Ovary (tissue), 9 donors: ENCODE results near the gene PAQR4. TPM values are rescaled to one million over a fixed set of nuclear protein-coding genes. Genes with fewer than 3 reads are reported as not detected.

Source experiments
- DNase-seq, 5 donors: peaks; one replicate each; pipeline ENCODE4 v3.0.0-alpha.2; 2019 to 2020
- H3K27ac ChIP-seq, 2 donors: fragments of 200-600 bp; one replicate each; pipeline versions ENCODE4 v1.5.1 to v1.8.0; 2019 to 2022
- H3K27me3 ChIP-seq: fragments of 200-600 bp; one replicate; pipeline ENCODE4 v1.8.0; 2022
- H3K36me3 ChIP-seq: fragments of 200-600 bp; sonication (generic); one replicate; pipeline ENCODE4 v1.5.1; 2019
- H3K4me1 ChIP-seq: one replicate; pipeline ENCODE4 v1.8.1; 2013; ENCODE audit warnings: mild to moderate bottlenecking, moderate library complexity; ENCODE audit not compliant: insufficient read depth
- H3K4me3 ChIP-seq: fragments of 200-600 bp; sonication (generic); one replicate; pipeline ENCODE4 v1.5.1; 2017
- H3K9me3 ChIP-seq, 2 donors: fragments of 200-600 bp in 1 of 2; sonication (generic) in 1 of 2; one replicate each; pipeline versions ENCODE4 v1.5.1 to v1.8.1; 2013 to 2019; ENCODE audit warnings: mild to moderate bottlenecking in 1 of 2, moderate library complexity in 1 of 2
- EP300 ChIP-seq: sonication (generic); formaldehyde crosslinking; IDR thresholded peaks from one replicate; pipeline ENCODE4 v1.6.1; 2017; ENCODE audit warnings: antibody characterized with exemption
- POLR2A ChIP-seq: fragments of 450-650 bp; IDR thresholded peaks from one replicate; pipeline ENCODE4 v1.6.1; 2017; ENCODE audit warnings: antibody characterized with exemption, mild to moderate bottlenecking, moderate library complexity
- WGBS, 3 donors: extraction: QIAGEN DNeasy Blood & Tissue Kit in 1 of 3; methylation state at CpG; one replicate each; pipeline versions ENCODE4 v1.1.5 to v1.1.7; 2013 to 2017; 5-methylcytosine and 5-hydroxymethylcytosine counted together
- intact Hi-C, 4 donors: fragments of 100-400 bp; cut with DNase I; formaldehyde crosslinking; loops; one replicate each; pipeline versions ENCODE4 v1.11.0 to v1.15.1; 2022 to 2023
- polyA plus RNA-seq, 2 donors: library from polyadenylated mRNA; stranded (reverse); fragments of 200-250 nt in 1 of 2; fragments of 350-450 nt in 1 of 2; fragmentation: Illumina TruSeq in 1 of 2; extraction: RNeasy Lipid Tissue Mini Kit (QIAGEN cat#74804) in 1 of 2; gene quantifications; one replicate each; pipeline ENCODE4 v1.2.3, GENCODE V29; 2013 to 2014
- total RNA-seq, 7 donors: library from RNA; depleted of rRNA in 2 of 7; stranded (reverse); fragments of >200 nt in 2 of 7; fragmentation: NEBNext Ultra II Directional in 3 of 7; extraction: Animal tissue kit (Norgen Biotek cat#: 25700) in 3 of 7; gene quantifications; one replicate each; pipeline versions ENCODE4 v1.1.0 to v1.2.4, GENCODE V29; 2016 to 2023
- TF ChIP-seq, protein P1 (sequence below), 3 donors: fragments of 450-650 bp in 2 of 3; fragments of 200-600 bp in 1 of 3; IDR thresholded peaks; one replicate each; pipeline versions ENCODE4 v1.5.1 to v1.8.0; 2016 to 2022; ENCODE audit warnings: antibody characterized with exemption in 3 of 3, mild to moderate bottlenecking in 1 of 3
- donor health status: DM: no; HTN: no; CAD: no; lungs with moderate emphysema.
- donor health status: DM: no; HTN: no; CAD: no.
- donor health status: Bipolar disorder and iron deficiency.
- donor health status: DM: yes; HTN: yes; CAD: no.
- donor health status: DM: no; HTN: no; CAD: no.
- donor health status: DM: yes; HTN: yes; CAD: no.

PAQR4 gene
- total and polyA plus RNA-seq, 9 donors: 0.30 to 5.7 (median 1.5) TPM

DNA sequence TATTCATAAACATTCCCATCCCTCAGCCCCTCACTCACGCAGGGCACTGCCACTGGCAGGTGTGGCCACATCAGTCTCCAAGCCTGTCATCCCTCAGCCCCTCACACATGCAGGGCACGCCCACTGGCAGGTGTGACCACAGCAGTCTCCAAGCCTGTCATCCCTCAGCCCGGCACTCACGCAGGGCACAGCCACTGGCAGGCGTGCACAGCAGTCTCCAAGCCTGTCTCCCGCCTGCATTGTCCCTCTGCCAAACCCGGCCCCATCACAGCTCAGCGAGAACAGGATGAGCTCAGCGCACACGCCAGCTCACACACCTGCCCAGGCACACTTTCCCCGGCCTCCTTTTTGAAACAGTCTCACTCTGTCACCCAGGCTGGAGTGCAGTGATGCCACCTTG is 16.5 kb upstream of the PAQR4 start:
- intact Hi-C loops: no loop called here
- no peak for DNase-seq
- Histone ChIP-seq H3K27ac (no peak overlapping the region), H3K36me3 (no peaks in the 10 kb centered on the region), H3K4me1 (no peaks in the 10 kb centered on the region), H3K27me3 (no peaks in the 10 kb centered on the region), H3K4me3 (no peak overlapping the region), H3K9me3 (no peaks in the 10 kb centered on the region)
- TF ChIP-seq, protein P1, sequence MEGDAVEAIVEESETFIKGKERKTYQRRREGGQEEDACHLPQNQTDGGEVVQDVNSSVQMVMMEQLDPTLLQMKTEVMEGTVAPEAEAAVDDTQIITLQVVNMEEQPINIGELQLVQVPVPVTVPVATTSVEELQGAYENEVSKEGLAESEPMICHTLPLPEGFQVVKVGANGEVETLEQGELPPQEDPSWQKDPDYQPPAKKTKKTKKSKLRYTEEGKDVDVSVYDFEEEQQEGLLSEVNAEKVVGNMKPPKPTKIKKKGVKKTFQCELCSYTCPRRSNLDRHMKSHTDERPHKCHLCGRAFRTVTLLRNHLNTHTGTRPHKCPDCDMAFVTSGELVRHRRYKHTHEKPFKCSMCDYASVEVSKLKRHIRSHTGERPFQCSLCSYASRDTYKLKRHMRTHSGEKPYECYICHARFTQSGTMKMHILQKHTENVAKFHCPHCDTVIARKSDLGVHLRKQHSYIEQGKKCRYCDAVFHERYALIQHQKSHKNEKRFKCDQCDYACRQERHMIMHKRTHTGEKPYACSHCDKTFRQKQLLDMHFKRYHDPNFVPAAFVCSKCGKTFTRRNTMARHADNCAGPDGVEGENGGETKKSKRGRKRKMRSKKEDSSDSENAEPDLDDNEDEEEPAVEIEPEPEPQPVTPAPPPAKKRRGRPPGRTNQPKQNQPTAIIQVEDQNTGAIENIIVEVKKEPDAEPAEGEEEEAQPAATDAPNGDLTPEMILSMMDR (IDR thresholded peaks at IDR 0.05): no peak
- TF ChIP-seq EP300: no peak
- TF ChIP-seq POLR2A: no peak
- whole genome bisulfite sequencing, 3 donors: 54 to 78% (median 58%) methylated on average over 10 to 11 of the region's 11 CpGs

DNA sequence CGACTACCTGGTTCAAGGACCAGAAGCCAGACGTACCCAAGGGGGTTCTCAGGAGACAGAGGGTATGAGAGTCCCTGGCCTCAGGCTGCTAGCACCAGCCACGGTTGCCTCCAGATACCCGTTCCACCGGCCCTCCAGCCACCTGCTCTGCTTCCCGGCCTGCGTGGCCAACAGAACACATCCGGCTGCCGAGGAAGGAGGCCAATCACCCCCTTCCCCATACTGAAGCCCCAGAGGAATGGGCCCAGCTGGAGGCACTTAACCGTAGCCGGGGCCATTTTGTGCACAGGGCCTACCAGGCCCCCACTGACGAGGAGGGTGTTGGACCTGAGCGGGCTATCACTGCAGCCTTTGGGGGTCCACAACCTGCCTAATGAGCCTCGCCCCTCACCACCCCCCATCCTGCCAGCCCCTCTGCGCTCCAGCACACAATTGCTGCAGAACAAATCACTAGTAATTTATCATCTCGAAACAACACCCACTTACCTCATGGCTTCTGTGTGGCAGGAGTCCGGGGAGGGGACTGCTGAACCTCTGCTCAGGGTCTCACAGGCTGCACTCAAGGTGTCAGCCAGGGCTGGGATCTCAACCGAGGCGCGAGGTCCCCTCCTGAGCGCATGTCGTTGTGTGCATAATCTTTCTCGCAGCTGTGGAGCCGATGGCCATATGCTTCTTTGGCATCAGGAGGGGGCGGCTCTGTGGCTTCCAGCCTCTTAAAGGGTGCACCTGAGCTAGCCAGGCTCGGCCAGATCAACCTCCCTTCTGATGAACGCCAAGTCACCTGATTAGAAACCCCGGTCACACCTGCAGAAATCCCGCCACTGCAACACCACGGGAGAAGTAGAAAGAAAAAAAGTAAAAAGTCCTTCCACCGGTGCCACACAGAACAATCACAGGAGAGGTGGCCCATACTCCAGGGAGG is 15.2 kb upstream of the PAQR4 start:
- TF ChIP-seq POLR2A (no peak), EP300 (no peak)
- TF ChIP-seq, protein P1 (IDR thresholded peaks at IDR 0.05): no peak

DNA sequence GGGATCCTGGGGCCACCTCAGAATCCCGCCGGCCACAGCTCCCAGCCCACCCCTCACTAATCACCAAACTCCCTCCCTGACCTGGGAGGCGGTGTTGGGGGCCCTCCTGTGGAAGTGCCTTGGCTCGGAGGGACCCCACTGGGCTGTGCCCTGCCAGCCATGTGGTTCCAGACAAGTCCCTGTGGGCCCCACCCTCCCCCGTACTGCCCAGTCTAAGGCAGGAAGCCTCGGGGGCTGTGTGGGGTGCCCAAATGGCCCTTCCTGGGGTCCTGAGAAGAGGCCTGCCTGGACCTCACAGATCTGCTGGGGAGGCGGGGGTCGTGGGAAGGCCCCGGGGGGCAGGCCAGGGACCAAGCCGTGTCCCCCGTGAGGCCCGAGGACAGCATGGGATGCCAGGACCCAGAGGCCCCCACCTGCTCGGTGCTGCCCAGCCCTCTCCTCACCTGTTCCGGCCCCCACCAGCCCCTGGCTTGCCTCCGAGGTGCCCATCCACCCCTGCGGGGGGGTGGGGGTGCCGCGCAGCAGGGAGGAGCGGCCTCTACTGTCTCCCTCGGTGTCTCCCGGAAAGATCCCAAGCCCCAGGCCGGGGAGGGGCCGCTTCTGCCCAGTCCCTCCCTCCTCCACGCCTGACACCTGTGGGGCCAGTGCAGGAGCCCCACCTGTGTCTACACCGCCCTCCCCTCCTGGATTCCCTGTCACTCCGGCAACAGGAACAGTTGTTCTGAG is 14.3 kb upstream of the PAQR4 start:
- no peak overlapping the region for H3K4me3 ChIP-seq
- H3K27ac ChIP-seq: no peak overlapping the region
- H3K36me3 ChIP-seq: no peaks in the 10 kb centered on the region
- H3K27me3 ChIP-seq: no peaks in the 10 kb centered on the region
- intact Hi-C loops: no loop called here
- no peak for DNase-seq
- 44 to 50% (median 45%) methylated on average over 26 of the region's 26 CpGs for WGBS, 3 donors
- no peaks in the 10 kb centered on the region for H3K9me3 ChIP-seq
- no peaks in the 10 kb centered on the region for H3K4me1 ChIP-seq
- no peak for TF ChIP-seq EP300
- TF ChIP-seq, protein P1 (IDR thresholded peaks at IDR 0.05): no peak
- TF ChIP-seq POLR2A: no peak

More for the DNA sequence above, 15.2 kb upstream of the PAQR4 start:
- Histone ChIP-seq H3K9me3 (no peaks in the 10 kb centered on the region), H3K4me3 (no peak overlapping the region), H3K4me1 (no peaks in the 10 kb centered on the region), H3K27me3 (no peaks in the 10 kb centered on the region), H3K36me3 (no peaks in the 10 kb centered on the region), H3K27ac (no peak overlapping the region)
- 44 to 60% (median 48%) methylated on average over 31 of the region's 31 CpGs for WGBS, 3 donors
- no peak for DNase-seq
- intact Hi-C loops: no loop called here

DNA sequence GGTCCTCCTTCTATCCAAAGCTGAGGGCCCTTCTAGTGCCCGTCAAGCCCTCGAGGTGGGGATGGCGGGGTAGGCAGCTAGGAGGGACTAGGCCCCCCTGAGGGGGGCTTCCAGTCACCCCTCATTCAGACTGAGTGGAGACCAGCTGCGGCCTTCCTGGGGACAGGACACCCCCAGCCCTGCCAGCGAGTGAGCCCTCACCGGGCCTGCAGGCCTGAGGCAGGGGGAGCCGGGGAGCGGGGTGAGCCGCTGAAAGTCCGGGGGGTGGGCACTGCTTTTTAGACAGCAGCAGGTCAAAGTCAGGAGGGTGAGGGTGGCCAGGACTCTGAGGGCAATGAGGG is 13.7 kb upstream of the PAQR4 start:
- Histone ChIP-seq H3K9me3 (no peaks in the 10 kb centered on the region), H3K36me3 (no peaks in the 10 kb centered on the region), H3K27ac (no peak overlapping the region), H3K4me1 (no peaks in the 10 kb centered on the region), H3K27me3 (no peaks in the 10 kb centered on the region), H3K4me3 (no peak overlapping the region)
- DNase-seq: no peak
- TF ChIP-seq, protein P1 (IDR thresholded peaks at IDR 0.05): no peak
- TF ChIP-seq EP300 (no peak), POLR2A (no peak)
- 28 to 65% (median 40%) methylated on average over 9 to 10 of the region's 10 CpGs for WGBS, 3 donors
- intact Hi-C loops: no loop called here
